ENCODE results near the gene AP5S1.

DNA sequence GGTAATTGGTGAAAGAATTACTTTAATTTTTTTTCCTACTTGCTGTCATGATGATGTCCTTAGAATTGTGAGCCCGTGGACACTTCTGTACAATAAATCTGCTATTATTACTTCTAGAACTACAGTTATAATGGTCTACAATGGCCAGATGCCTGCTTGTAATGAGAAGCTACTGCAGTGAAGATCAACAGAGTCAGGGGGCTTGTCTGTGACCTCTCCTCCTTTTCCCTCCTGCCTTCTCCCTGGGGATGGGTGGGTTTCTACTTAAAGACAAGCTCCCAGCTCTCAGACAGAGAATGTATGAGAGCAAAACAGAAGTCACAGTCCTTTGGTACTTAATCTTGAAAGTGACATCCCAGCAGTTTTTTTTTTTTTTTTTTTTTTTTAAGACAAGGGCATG, 55.7 kb downstream of the AP5S1 start:
- TF ChIP-seq, protein P1, sequence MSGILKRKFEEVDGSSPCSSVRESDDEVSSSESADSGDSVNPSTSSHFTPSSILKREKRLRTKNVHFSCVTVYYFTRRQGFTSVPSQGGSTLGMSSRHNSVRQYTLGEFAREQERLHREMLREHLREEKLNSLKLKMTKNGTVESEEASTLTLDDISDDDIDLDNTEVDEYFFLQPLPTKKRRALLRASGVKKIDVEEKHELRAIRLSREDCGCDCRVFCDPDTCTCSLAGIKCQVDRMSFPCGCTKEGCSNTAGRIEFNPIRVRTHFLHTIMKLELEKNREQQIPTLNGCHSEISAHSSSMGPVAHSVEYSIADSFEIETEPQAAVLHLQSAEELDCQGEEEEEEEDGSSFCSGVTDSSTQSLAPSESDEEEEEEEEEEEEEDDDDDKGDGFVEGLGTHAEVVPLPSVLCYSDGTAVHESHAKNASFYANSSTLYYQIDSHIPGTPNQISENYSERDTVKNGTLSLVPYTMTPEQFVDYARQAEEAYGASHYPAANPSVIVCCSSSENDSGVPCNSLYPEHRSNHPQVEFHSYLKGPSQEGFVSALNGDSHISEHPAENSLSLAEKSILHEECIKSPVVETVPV (CRISPR knock-in tag; IDR thresholded peaks at IDR 0.05), result no peak
- no peak for TF ChIP-seq TOX (CRISPR knock-in tag; IDR thresholded peaks at IDR 0.05; ENCODE audit: borderline replicate concordance)
- no peak for TF ChIP-seq PATZ1 (CRISPR knock-in tag; IDR thresholded peaks at IDR 0.05; ENCODE audit: borderline replicate concordance)
- no peak for TF ChIP-seq ESRRG (CRISPR knock-in tag; IDR thresholded peaks at IDR 0.05)
- TF ChIP-seq TCF4 (CRISPR knock-in tag; IDR thresholded peaks at IDR 0.05; ENCODE audit: borderline replicate concordance), result no peak
- no peak for TF ChIP-seq BACH2 (CRISPR knock-in tag; IDR thresholded peaks at IDR 0.05; ENCODE audit: borderline replicate concordance)
